ENCODE results near the gene MRRF.
"Not testable (repeated sequence)": the region's sequence is repeated elsewhere in the genome, so short reads cannot be mapped to it uniquely, and the experiment has no call there.

GRCh38 chr9:122363131-122363530, 98.4 kb downstream of the MRRF start:
- not testable (repeated sequence) for TF ChIP-seq EZH2phosphoT487 (IDR thresholded peaks at IDR 0.05; ENCODE audit: borderline replicate concordance); CTCF (conservative IDR thresholded peaks at IDR 0.05; ENCODE audit: low read length)
